Lung (tissue), 12 donors: ENCODE measurements around the gene EOGT. TPM values are rescaled to one million over a fixed set of nuclear protein-coding genes. Genes with fewer than 3 reads are reported as not detected.

ENCODE experiments used
- ATAC-seq: fragments of 200-7000 bp; cut with Tn5 transposase; one replicate; pipeline ENCODE4 v1.9.1; 2020; ENCODE audit warnings: moderate number of reproducible peaks; ENCODE audit not compliant: insufficient read depth, low FRiP score
- DNase-seq, 3 donors: peaks; one replicate each; pipeline ENCODE4 v3.0.0-alpha.2; 2013 to 2017
- H3K27ac ChIP-seq, 2 donors: one replicate each; pipeline ENCODE4 v1.5.1; 2013; ENCODE audit warnings: mild to moderate bottlenecking in 2 of 2, moderate library complexity in 2 of 2, control low read depth in 1 of 2, inconsistent platforms in 1 of 2, low read depth in 1 of 2, low read length in 1 of 2
- H3K27me3 ChIP-seq, 3 donors: one replicate each; pipeline ENCODE4 v1.5.1; 2013; ENCODE audit warnings: low read length in 2 of 3; ENCODE audit not compliant: control insufficient read depth in 3 of 3, insufficient read depth in 3 of 3
- H3K36me3 ChIP-seq, 4 donors: one replicate each; pipeline ENCODE4 v1.5.1; 2013; ENCODE audit warnings: low read length in 4 of 4, mild to moderate bottlenecking in 1 of 4, moderate library complexity in 1 of 4; ENCODE audit not compliant: control insufficient read depth in 4 of 4, insufficient read depth in 4 of 4
- H3K4me1 ChIP-seq, 5 donors: one replicate each; pipeline ENCODE4 v1.5.1; 2013; ENCODE audit warnings: low read length in 5 of 5, mild to moderate bottlenecking in 2 of 5, moderate library complexity in 1 of 5; ENCODE audit not compliant: control insufficient read depth in 5 of 5, insufficient read depth in 5 of 5
- H3K4me3 ChIP-seq: one replicate; pipeline ENCODE4 v1.5.1; 2013; ENCODE audit warnings: mild to moderate bottlenecking, control low read depth, moderate library complexity
- H3K9ac ChIP-seq, 2 donors: one replicate each; pipeline ENCODE4 v1.5.1; 2013; ENCODE audit warnings: low read length in 2 of 2, control low read depth in 1 of 2; ENCODE audit not compliant: insufficient read depth in 1 of 2
- H3K9me3 ChIP-seq, 4 donors: one replicate each; pipeline ENCODE4 v1.5.1; 2013; ENCODE audit warnings: low read length in 3 of 4, mild to moderate bottlenecking in 1 of 4, moderate library complexity in 1 of 4; ENCODE audit not compliant: control insufficient read depth in 4 of 4, insufficient read depth in 3 of 4
- CTCF ChIP-seq: IDR thresholded peaks from 2 replicates; pipeline ENCODE4 v1.5.1; 2012; ENCODE audit warnings: mild to moderate bottlenecking; ENCODE audit errors: control extremely low read depth, extremely low read depth
- WGBS, 2 donors: extraction: QIAGEN DNeasy Blood & Tissue Kit; methylation state at CpG; one replicate each; pipeline ENCODE4 v1.1.7; 2013; 5-methylcytosine and 5-hydroxymethylcytosine counted together
- polyA plus RNA-seq, 2 donors: library from polyadenylated mRNA; stranded (reverse); fragments of 200-250 nt; gene quantifications; one replicate each; pipeline ENCODE4 v1.2.1, GENCODE V29; 2013
- total RNA-seq, 2 donors: library from RNA; depleted of rRNA in 1 of 2; stranded (reverse); fragments of >200 nt in 1 of 2; gene quantifications; one replicate each; pipeline ENCODE4 v1.2.1, GENCODE V29; 2014 to 2021
- donor health status: control.
- donor health status: control.
- donor health status: Bipolar disorder and iron deficiency.
- donor health status: healthy.
- donor health status: DM: yes; HTN: yes; CAD: no.

EOGT gene
- total and polyA plus RNA-seq, 4 donors = 14.3 to 54.7 (median 35.0) TPM

GRCh38 chr3:69016901-69017300 is 3.4 kb upstream of the EOGT start:
- ATAC-seq (no peak), DNase-seq (peak in 2 of 3 donors; percentile 17 to 44)
- Histone ChIP-seq H3K36me3 (peaks cover 0 to 6% (median 2%) of the 10 kb centered on the region in 4 donors), H3K4me1 (peaks cover 0 to 14% (median 8%) of the 10 kb centered on the region in 5 donors), H3K27ac (no peak overlapping the region), H3K9me3 (no peaks in the 10 kb centered on the region), H3K27me3 (no peaks in the 10 kb centered on the region), H3K4me3 (no peak overlapping the region), H3K9ac (no peak overlapping the region)
- no peak for TF ChIP-seq CTCF
- 63 to 82% methylated on average over 2 of the region's 2 CpGs for WGBS, 2 donors

- H3K4me3 ChIP-seq = no peak overlapping the region
- H3K4me1 ChIP-seq = peaks cover 0 to 22% (median 11%) of the 10 kb centered on the region in 5 donors
- H3K9ac ChIP-seq = no peak overlapping the region
- ATAC-seq (no peak), DNase-seq (no peak)
- peaks cover 0 to 6% (median 1%) of the 10 kb centered on the region in 4 donors for H3K36me3 ChIP-seq
- no peaks in the 10 kb centered on the region for H3K27me3 ChIP-seq
- H3K9me3 ChIP-seq = no peaks in the 10 kb centered on the region
- 86 to 90% methylated on average over 4 of the region's 4 CpGs for WGBS, 2 donors
- no peak overlapping the region for H3K27ac ChIP-seq
- no peak for TF ChIP-seq CTCF
Measured at GRCh38 chr3:69016102-69016501, 2.6 kb upstream of the EOGT start.

- Histone ChIP-seq H3K9ac (peak overlapping the region in 1 of 2 donors; percentile 75), H3K4me3 (peak overlapping the region; percentile 89), H3K27ac (peak overlapping the region; percentile 99 to 100), H3K9me3 (no peaks in the 10 kb centered on the region), H3K36me3 (peaks cover 0 to 6% (median 2%) of the 10 kb centered on the region in 4 donors), H3K4me1 (peaks cover 0 to 37% (median 11%) of the 10 kb centered on the region in 5 donors), H3K27me3 (no peaks in the 10 kb centered on the region)
- 14% methylated on average over 11 of the region's 11 CpGs for WGBS, 2 donors
- TF ChIP-seq CTCF = no peak
- ATAC-seq (no peak), DNase-seq (no peak)
Measured at GRCh38 chr3:69014022-69014580, 617 bp upstream of the EOGT start.
